Esophagus muscularis mucosa (tissue), 4 donors: Measurements from ENCODE around the gene IPO4. TPM values are rescaled to one million over a fixed set of nuclear protein-coding genes. Genes with fewer than 3 reads are reported as not detected.

ENCODE experiments used
- DNase-seq: peaks from one replicate; pipeline ENCODE4 v3.0.0-alpha.2; 2017; ENCODE audit errors: extremely low spot score
- H3K27ac ChIP-seq, 4 donors: fragments of 200-600 bp; sonication (generic); replicated peaks in 1 of 4; 1 replicate in 3 of 4; 2 replicates in 1 of 4; pipeline ENCODE4 v1.5.1; 2016 to 2019; ENCODE audit warnings: mild to moderate bottlenecking in 1 of 4
- H3K27me3 ChIP-seq, 4 donors: fragments of 200-600 bp; sonication (generic); one replicate each; pipeline versions ENCODE4 v1.5.1 to v1.6.0; 2016 to 2019
- H3K36me3 ChIP-seq, 4 donors: fragments of 200-600 bp; sonication (generic); one replicate each; pipeline ENCODE4 v1.5.1; 2016 to 2019
- H3K4me1 ChIP-seq, 4 donors: fragments of 200-600 bp; sonication (generic); one replicate each; pipeline ENCODE4 v1.5.1; 2016 to 2019
- H3K4me3 ChIP-seq, 4 donors: fragments of 200-600 bp; sonication (generic); 1 replicate in 2 of 4; 2 replicates in 2 of 4; pipeline ENCODE4 v1.5.1; 2016 to 2019; ENCODE audit warnings: mild to moderate bottlenecking in 4 of 4, moderate library complexity in 1 of 4
- H3K9me3 ChIP-seq, 4 donors: fragments of 200-600 bp; sonication (generic); 1 replicate in 3 of 4; 2 replicates in 1 of 4; pipeline ENCODE4 v1.5.1; 2016 to 2019
- CTCF ChIP-seq, 3 experiments: fragments of 200-600 bp in 2 of 3; fragments of 450-650 bp in 1 of 3; sonication (generic) in 2 of 3; IDR thresholded peaks; one replicate each; pipeline ENCODE4 v1.5.1; 2017 to 2019; ENCODE audit warnings: antibody characterized with exemption in 3 of 3, mild to moderate bottlenecking in 2 of 3, moderate library complexity in 1 of 3
- EP300 ChIP-seq: sonication (generic); formaldehyde crosslinking; IDR thresholded peaks from one replicate; pipeline ENCODE4 v1.6.1; 2017; ENCODE audit warnings: antibody characterized with exemption
- POLR2A ChIP-seq: fragments of 450-650 bp; IDR thresholded peaks from one replicate; pipeline ENCODE4 v1.6.1; 2017; ENCODE audit warnings: antibody characterized with exemption, moderate library complexity, mild to moderate bottlenecking, low read depth
- POLR2AphosphoS5 ChIP-seq, 2 donors: sonication (generic); formaldehyde crosslinking; IDR thresholded peaks; one replicate each; pipeline ENCODE4 v1.6.1; 2017; ENCODE audit warnings: antibody characterized with exemption in 2 of 2
- WGBS: methylation state at CpG from one replicate; pipeline ENCODE4 v1.1.5; 2018; 5-methylcytosine and 5-hydroxymethylcytosine counted together
- intact Hi-C: fragments of 100-400 bp; cut with DNase I; formaldehyde crosslinking; loops from one replicate; pipeline ENCODE4 v1.15.1; 2023
- total RNA-seq, 4 donors: library from RNA; depleted of rRNA; stranded (reverse); fragments of >200 nt; gene quantifications; one replicate each; pipeline versions ENCODE4 v1.1.0 to v1.2.1, GENCODE V29; 2016

Gene IPO4
- total RNA-seq, 4 donors from 2014 or later = 12.9 to 41.6 (median 25.2) TPM

- TF ChIP-seq CTCF (IDR thresholded peaks at IDR 0.05) (no peak), POLR2AphosphoS5 (IDR thresholded peaks at IDR 0.05) (no peak), POLR2A (no peak), EP300 (no peak)
- H3K36me3 ChIP-seq = peaks cover 51 to 71% (median 61%) of the 10 kb centered on the region in 4 donors
- no peak for DNase-seq
- 90% methylated on average over 5 of the region's 5 CpGs for WGBS
- H3K27me3 ChIP-seq = no peaks in the 10 kb centered on the region
- intact Hi-C loops = no loop called here
- peak overlapping the region in 1 of 4 donors; percentile 94 for H3K27ac ChIP-seq
- no peak overlapping the region for H3K4me3 ChIP-seq
- H3K9me3 ChIP-seq = no peaks in the 10 kb centered on the region
- H3K4me1 ChIP-seq = peaks cover 54 to 78% (median 61%) of the 10 kb centered on the region in 4 donors
Observed at GRCh38 chr14:24235804-24236688, 47.4 kb upstream of the IPO4 start.

GRCh38 chr14:24234095-24235005 is 45.7 kb upstream of the IPO4 start:
- H3K4me3 ChIP-seq = no peak overlapping the region
- WGBS = 88% methylated on average over 3 of the region's 3 CpGs
- no peaks in the 10 kb centered on the region for H3K9me3 ChIP-seq
- intact Hi-C loops = no loop called here
- H3K27me3 ChIP-seq = no peaks in the 10 kb centered on the region
- H3K36me3 ChIP-seq = peaks cover 37 to 54% (median 44%) of the 10 kb centered on the region in 4 donors
- peaks cover 44 to 67% (median 51%) of the 10 kb centered on the region in 4 donors for H3K4me1 ChIP-seq
- TF ChIP-seq CTCF (IDR thresholded peaks at IDR 0.05) = no peak
- no peak for DNase-seq
- peak overlapping the region in 3 of 4 donors; percentile 18 to 94 (median 86) for H3K27ac ChIP-seq

GRCh38 chr14:24233538-24233866 is 44.9 kb upstream of the IPO4 start:
- TF ChIP-seq POLR2AphosphoS5 (IDR thresholded peaks at IDR 0.05) = no peak
- DNase-seq = no peak
- H3K27ac ChIP-seq = peak overlapping the region; percentile 86 to 94 (median 92)
- intact Hi-C loops = no loop called here
- H3K9me3 ChIP-seq = no peaks in the 10 kb centered on the region
- H3K36me3 ChIP-seq = peaks cover 28 to 46% (median 36%) of the 10 kb centered on the region in 4 donors
- peak overlapping the region; percentile 89 to 97 (median 92) for H3K4me3 ChIP-seq
- H3K27me3 ChIP-seq = no peaks in the 10 kb centered on the region
- peaks cover 36 to 58% (median 44%) of the 10 kb centered on the region in 4 donors for H3K4me1 ChIP-seq
- 84% methylated on average over 2 of the region's 2 CpGs for WGBS

GRCh38 chr14:24232645-24233537 is 44.3 kb upstream of the IPO4 start, which contains the start of gene GMPR2:
GMPR2 (plus strand) TSS chr14:24232929; CDS start chr14:24233254, 325 bp downstream.
- no peaks in the 10 kb centered on the region for H3K27me3 ChIP-seq
- DNase-seq = no peak
- TF ChIP-seq POLR2A (no peak), CTCF (IDR thresholded peaks at IDR 0.05) (no peak), EP300 (no peak), POLR2AphosphoS5 (IDR thresholded peaks at IDR 0.05) (peak; percentile 34 to 51)
- H3K4me3 ChIP-seq = peak within 1 kb of the TSS; percentile 89 to 97 (median 92)
- WGBS = 10% methylated on average over 18 of the region's 38 CpGs
- no peaks in the 10 kb centered on the region for H3K9me3 ChIP-seq
- H3K36me3 ChIP-seq = peaks cover 22 to 46% (median 32%) of the 10 kb centered on the region in 4 donors
- peak within 1 kb of the TSS; percentile 86 to 94 (median 92) for H3K27ac ChIP-seq
- intact Hi-C loops = no loop called here
- H3K4me1 ChIP-seq = peaks cover 30 to 52% (median 41%) of the 10 kb centered on the region in 4 donors
